Upper lobe of left lung (tissue), 4 donors: ENCODE data around the gene CCDC40.

Source experiments
- EP300 ChIP-seq, 4 donors: sonication (generic); formaldehyde crosslinking; IDR thresholded peaks; one replicate each; pipeline ENCODE4 v1.5.1; 2017; ENCODE audit warnings: antibody characterized with exemption in 4 of 4, control low read depth in 2 of 4
- TF ChIP-seq, protein P1 (sequence below), 6 experiments: fragments of 450-650 bp in 4 of 6; fragments of 200-600 bp in 2 of 6; sonication (generic) in 2 of 6; IDR thresholded peaks; one replicate each; pipeline ENCODE4 v1.5.1; 2016 to 2019; ENCODE audit warnings: antibody characterized with exemption in 6 of 6

DNA sequence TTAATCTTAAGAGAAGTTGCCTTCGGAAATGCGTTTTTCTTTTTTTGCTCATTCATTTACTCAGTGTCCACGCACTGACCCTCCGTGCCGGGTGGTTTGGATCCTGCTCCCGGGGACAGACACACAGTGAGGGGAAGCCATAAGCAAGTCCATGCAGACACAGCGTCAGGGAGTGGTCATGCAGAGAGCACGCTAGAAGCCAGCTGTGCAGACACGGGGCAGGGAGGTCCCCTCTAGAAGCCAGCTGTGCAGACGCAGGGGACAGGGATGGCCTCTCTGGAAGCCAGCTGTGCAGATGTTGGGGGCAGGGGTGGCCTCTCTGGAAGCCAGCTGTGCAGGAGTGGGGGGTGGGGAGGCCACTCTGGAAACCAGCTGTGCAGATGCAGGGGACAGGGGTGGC lies 69.7 kb downstream of the CCDC40 start:
- TF ChIP-seq EP300 (IDR thresholded peaks at IDR 0.05) = no peak
- TF ChIP-seq, protein P1, sequence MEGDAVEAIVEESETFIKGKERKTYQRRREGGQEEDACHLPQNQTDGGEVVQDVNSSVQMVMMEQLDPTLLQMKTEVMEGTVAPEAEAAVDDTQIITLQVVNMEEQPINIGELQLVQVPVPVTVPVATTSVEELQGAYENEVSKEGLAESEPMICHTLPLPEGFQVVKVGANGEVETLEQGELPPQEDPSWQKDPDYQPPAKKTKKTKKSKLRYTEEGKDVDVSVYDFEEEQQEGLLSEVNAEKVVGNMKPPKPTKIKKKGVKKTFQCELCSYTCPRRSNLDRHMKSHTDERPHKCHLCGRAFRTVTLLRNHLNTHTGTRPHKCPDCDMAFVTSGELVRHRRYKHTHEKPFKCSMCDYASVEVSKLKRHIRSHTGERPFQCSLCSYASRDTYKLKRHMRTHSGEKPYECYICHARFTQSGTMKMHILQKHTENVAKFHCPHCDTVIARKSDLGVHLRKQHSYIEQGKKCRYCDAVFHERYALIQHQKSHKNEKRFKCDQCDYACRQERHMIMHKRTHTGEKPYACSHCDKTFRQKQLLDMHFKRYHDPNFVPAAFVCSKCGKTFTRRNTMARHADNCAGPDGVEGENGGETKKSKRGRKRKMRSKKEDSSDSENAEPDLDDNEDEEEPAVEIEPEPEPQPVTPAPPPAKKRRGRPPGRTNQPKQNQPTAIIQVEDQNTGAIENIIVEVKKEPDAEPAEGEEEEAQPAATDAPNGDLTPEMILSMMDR (IDR thresholded peaks at IDR 0.05) = no peak
